Measurements from ENCODE around the gene PTPN2.

The PTPN2 gene

DNA sequence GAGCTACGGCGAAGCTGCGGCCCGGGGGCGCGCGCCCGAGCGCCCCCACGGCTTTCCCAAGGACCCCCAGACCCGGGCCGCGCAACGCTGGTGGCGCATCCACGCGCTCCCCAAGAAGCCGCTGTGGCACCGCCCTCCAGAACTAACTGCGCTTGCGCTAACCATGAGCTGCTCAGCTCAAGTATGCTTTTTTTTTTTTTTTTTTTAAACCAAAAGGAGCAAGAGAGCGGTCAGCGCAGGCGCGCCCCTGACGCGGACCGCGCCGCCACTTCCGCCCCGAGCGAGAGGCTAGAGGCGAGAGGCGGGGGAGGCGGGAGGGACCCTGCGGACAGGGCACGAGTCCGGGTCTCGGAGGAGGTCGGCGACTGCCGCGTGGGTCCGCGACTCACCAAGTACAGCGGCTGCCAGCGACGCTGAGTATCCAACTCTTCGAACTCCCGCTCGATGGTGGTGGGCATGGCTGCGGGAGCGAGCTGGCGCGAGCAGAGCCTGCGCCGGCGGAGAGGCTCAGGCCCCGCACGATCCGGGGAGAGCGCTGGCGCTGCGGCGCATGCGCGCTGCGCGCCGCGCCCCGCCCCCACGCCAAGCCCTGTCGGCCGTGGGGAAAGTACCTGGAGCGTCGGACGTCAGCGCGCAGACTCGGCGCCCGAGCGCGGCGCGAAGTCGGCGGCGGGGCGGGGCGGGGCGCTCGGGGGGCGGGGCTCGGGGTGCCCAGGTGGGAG lies at the start of gene PTPN2:
TSS of gene PTPN2 (minus strand) at position 554 of the 722 bp plus-strand sequence. CDS start at position 458, 96 bp downstream.
- Mint-ChIP-seq H3K9me3 (no peaks in the 10 kb centered on the region), H3K4me3 (peak within 1 kb of the TSS; percentile 93), H3K27me3 (ENCODE audit: low read depth) (no peaks in the 10 kb centered on the region), H3K27ac (peak within 1 kb of the TSS; percentile 95), H3K36me3 (ENCODE audit: low read depth) (peaks cover 8% of the 10 kb centered on the region), H3K4me1 (ENCODE audit: low read depth) (peaks cover 45% of the 10 kb centered on the region)
- peak; percentile 93 for DNase-seq (ENCODE audit: low spot score)

GRCh38 chr18:12933327-12933726 lies 49.3 kb upstream of the PTPN2 start:
- Mint-ChIP-seq H3K9me3 (no peaks in the 10 kb centered on the region), H3K4me1 (ENCODE audit: low read depth) (peaks cover 3% of the 10 kb centered on the region), H3K27ac (no peak overlapping the region), H3K4me3 (no peak overlapping the region), H3K27me3 (ENCODE audit: low read depth) (peaks cover 10% of the 10 kb centered on the region), H3K36me3 (ENCODE audit: low read depth) (no peaks in the 10 kb centered on the region)
- no peak for DNase-seq (ENCODE audit: low spot score)

- H3K9me3 Mint-ChIP-seq = no peaks in the 10 kb centered on the region
- no peak overlapping the region for H3K4me3 Mint-ChIP-seq
- H3K36me3 Mint-ChIP-seq (ENCODE audit: low read depth) = no peaks in the 10 kb centered on the region
- no peak overlapping the region for H3K27ac Mint-ChIP-seq
- peaks cover 3% of the 10 kb centered on the region for H3K4me1 Mint-ChIP-seq (ENCODE audit: low read depth)
- no peak for DNase-seq (ENCODE audit: low spot score)
- peaks cover 7% of the 10 kb centered on the region for H3K27me3 Mint-ChIP-seq (ENCODE audit: low read depth)
Measured at GRCh38 chr18:12930908-12931307, 46.9 kb upstream of the PTPN2 start.

- DNase-seq (ENCODE audit: low spot score) = no peak
- H3K36me3 Mint-ChIP-seq (ENCODE audit: low read depth) = no peaks in the 10 kb centered on the region
- no peak overlapping the region for H3K27ac Mint-ChIP-seq
- H3K4me1 Mint-ChIP-seq (ENCODE audit: low read depth) = peaks cover 3% of the 10 kb centered on the region
- peaks cover 7% of the 10 kb centered on the region for H3K27me3 Mint-ChIP-seq (ENCODE audit: low read depth)
- H3K9me3 Mint-ChIP-seq = no peaks in the 10 kb centered on the region
- H3K4me3 Mint-ChIP-seq = no peak overlapping the region
Measured at GRCh38 chr18:12930376-12930775, 46.3 kb upstream of the PTPN2 start.

- Mint-ChIP-seq H3K27ac (no peak overlapping the region), H3K4me3 (no peak overlapping the region), H3K36me3 (ENCODE audit: low read depth) (no peaks in the 10 kb centered on the region), H3K9me3 (no peaks in the 10 kb centered on the region), H3K4me1 (ENCODE audit: low read depth) (peaks cover 1% of the 10 kb centered on the region), H3K27me3 (ENCODE audit: low read depth) (peaks cover 6% of the 10 kb centered on the region)
- DNase-seq (ENCODE audit: low spot score) = no peak
Measured at GRCh38 chr18:12929477-12930083, 45.5 kb upstream of the PTPN2 start.

- no peaks in the 10 kb centered on the region for H3K36me3 Mint-ChIP-seq (ENCODE audit: low read depth)
- no peak overlapping the region for H3K27ac Mint-ChIP-seq
- no peaks in the 10 kb centered on the region for H3K9me3 Mint-ChIP-seq
- DNase-seq (ENCODE audit: low spot score) = no peak
- no peak overlapping the region for H3K4me3 Mint-ChIP-seq
- no peaks in the 10 kb centered on the region for H3K4me1 Mint-ChIP-seq (ENCODE audit: low read depth)
- peaks cover 5% of the 10 kb centered on the region for H3K27me3 Mint-ChIP-seq (ENCODE audit: low read depth)
Measured at GRCh38 chr18:12928641-12929040, 44.6 kb upstream of the PTPN2 start.

DNA sequence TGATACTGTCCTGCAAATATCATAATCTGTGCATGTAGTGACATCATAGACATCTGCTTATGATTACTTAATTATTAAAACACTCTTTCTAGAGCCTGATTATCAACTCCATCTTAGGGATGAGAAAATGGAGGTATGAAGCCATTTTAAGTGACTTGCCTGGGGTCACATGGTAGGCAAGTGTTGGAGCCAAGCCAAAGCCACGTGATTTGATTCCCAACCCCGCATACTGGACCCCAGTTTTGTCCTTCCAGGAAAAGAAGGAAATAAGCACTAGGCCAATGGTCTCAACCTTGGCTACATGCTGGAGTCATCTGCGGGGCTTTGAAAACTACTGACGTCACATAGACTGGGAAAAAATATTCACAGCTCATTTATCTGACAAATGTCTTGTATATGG lies 44.2 kb upstream of the PTPN2 start:
- Mint-ChIP-seq H3K27ac (no peak overlapping the region), H3K4me3 (no peak overlapping the region), H3K9me3 (no peaks in the 10 kb centered on the region), H3K27me3 (ENCODE audit: low read depth) (peaks cover 5% of the 10 kb centered on the region), H3K36me3 (ENCODE audit: low read depth) (no peaks in the 10 kb centered on the region), H3K4me1 (ENCODE audit: low read depth) (no peaks in the 10 kb centered on the region)
- DNase-seq (ENCODE audit: low spot score) = no peak

- Mint-ChIP-seq H3K27ac (no peak overlapping the region), H3K27me3 (ENCODE audit: low read depth) (peaks cover 2% of the 10 kb centered on the region)
- DNase-seq (ENCODE audit: low spot score) = no peak
Measured at GRCh38 chr18:12924616-12925015, 40.6 kb upstream of the PTPN2 start.

GRCh38 chr18:12922266-12922665 lies 38.2 kb upstream of the PTPN2 start:
- H3K4me1 Mint-ChIP-seq (ENCODE audit: low read depth) = peaks cover 12% of the 10 kb centered on the region
- peaks cover 2% of the 10 kb centered on the region for H3K27me3 Mint-ChIP-seq (ENCODE audit: low read depth)
- DNase-seq (ENCODE audit: low spot score) = no peak
- H3K27ac Mint-ChIP-seq = no peak overlapping the region
- H3K9me3 Mint-ChIP-seq = no peaks in the 10 kb centered on the region
- H3K36me3 Mint-ChIP-seq (ENCODE audit: low read depth) = no peaks in the 10 kb centered on the region
- H3K4me3 Mint-ChIP-seq = no peak overlapping the region

More at GRCh38 chr18:12924616-12925015, 40.6 kb upstream of the PTPN2 start:
- H3K36me3 Mint-ChIP-seq (ENCODE audit: low read depth) = no peaks in the 10 kb centered on the region
- peaks cover 11% of the 10 kb centered on the region for H3K4me1 Mint-ChIP-seq (ENCODE audit: low read depth)
- no peak overlapping the region for H3K4me3 Mint-ChIP-seq
- no peaks in the 10 kb centered on the region for H3K9me3 Mint-ChIP-seq

DNA sequence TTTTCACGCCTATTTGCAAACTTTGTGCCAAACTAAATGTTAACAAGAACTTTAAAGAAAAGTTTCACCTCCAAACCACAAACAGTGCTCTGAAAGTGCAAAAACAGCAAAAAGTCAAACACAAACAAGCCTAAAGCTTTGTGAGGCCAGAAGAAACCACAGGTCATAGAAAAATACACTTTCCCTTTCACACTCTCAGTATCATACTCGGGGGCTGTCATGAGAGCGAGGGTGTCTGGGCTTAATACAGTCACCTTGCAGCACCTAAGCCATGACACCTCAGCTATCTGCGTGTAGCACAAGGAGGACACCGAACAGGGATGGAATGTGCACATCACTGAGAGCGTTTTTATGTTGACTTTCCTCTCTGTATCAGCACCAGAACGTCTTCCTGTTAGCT lies 37.1 kb upstream of the PTPN2 start:
- Mint-ChIP-seq H3K4me3 (peak overlapping the region; percentile 4), H3K4me1 (ENCODE audit: low read depth) (peaks cover 12% of the 10 kb centered on the region), H3K27me3 (ENCODE audit: low read depth) (peaks cover 2% of the 10 kb centered on the region), H3K36me3 (ENCODE audit: low read depth) (no peaks in the 10 kb centered on the region), H3K27ac (no peak overlapping the region), H3K9me3 (no peaks in the 10 kb centered on the region)
- peak; percentile 20 for DNase-seq (ENCODE audit: low spot score)

DNA sequence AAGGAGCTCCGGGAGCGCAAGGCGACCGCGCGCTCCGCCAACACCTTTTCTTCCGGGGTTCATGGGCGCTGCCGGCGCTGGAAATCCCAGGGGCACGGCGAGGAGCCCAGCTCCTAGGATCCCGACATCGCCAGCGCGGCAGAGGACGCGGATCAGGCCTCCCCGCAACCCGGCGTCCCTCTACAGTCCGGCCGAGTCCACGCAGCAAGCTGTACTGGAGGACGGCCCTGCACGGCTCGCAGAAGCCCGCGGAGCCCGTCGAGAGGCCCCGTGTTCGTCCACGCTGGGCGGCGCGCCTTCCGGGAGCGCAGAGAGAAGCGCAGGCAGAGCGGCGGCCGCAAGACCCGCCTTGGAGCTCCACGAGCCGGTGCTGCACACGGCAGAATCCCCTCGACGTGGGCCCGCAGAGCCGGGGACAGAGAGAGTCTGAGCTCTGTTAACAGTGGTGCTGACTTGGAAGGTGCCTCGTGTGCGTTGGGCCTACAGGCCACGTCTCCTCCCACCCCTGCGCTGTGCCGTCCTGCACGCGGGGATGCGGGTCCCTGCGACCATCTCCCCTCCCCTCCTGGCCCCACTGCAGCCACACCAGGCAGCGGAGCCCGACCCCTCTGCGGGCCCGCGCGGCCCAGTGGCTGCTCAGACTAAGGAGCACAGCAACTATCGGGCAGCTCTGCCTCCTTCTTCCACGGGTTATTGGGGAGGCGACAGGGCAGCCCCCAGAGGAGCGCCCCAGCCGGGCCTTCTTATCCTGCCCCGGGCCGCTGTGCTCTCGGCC lies 28.1 kb upstream of the PTPN2 start:
- Mint-ChIP-seq H3K27me3 (ENCODE audit: low read depth) (peaks cover 17% of the 10 kb centered on the region), H3K4me3 (no peak overlapping the region), H3K36me3 (ENCODE audit: low read depth) (peaks cover 1% of the 10 kb centered on the region)

DNA sequence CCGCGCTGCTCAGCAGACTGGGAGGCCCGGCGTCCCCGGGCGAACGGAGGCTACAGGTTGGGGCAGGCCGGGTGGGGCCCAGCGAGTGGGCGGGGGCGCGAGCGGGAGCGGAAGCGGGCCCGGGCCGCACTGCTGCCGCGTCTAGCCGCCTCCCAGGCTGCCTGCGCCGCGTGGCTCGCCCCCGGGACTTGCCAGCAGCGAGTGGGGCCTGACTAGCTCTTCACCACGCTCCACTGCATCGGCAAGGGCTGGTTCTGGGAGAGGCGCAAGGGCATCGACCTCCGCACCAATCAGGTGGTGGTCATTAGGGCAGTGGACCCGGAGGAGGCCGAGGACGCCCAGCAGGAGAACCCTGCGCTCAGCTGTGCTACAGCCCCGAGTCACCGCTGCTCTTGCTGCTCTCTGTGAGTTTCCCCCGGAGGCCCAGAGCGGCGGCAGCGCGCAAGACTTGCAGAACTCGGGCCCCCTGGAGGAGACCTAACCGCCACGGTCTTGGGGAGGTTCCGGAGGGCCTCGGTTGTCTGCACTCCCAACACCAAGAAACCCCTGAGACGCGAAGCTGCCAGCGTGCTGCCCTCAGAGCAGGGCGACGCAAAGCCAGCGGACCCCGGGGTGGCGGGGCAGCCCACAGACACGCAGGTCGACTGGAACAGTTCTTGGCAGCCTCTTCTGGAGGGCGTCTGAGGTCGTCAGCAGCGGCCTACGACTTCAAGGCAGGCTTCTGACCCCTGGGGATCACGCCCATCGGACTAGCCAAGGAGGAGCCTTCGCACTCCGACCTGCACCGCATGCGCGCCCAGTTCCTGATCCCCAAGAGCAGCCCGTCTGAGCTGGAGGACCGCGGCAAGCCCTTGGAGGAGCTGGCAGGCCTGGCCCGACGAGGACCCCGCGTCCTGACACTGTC lies 27.2 kb upstream of the PTPN2 start:
- Mint-ChIP-seq H3K9me3 (no peaks in the 10 kb centered on the region), H3K4me3 (peak overlapping the region; percentile 48), H3K27ac (no peak overlapping the region), H3K36me3 (ENCODE audit: low read depth) (peaks cover 1% of the 10 kb centered on the region), H3K27me3 (ENCODE audit: low read depth) (peaks cover 18% of the 10 kb centered on the region), H3K4me1 (ENCODE audit: low read depth) (peaks cover 5% of the 10 kb centered on the region)
- peak; percentile 49 for DNase-seq (ENCODE audit: low spot score)

More for the DNA sequence above, 28.1 kb upstream of the PTPN2 start:
- Mint-ChIP-seq H3K9me3 (no peaks in the 10 kb centered on the region), H3K4me1 (ENCODE audit: low read depth) (peaks cover 5% of the 10 kb centered on the region), H3K27ac (no peak overlapping the region)
- no peak for DNase-seq (ENCODE audit: low spot score)

- no peak for DNase-seq (ENCODE audit: low spot score)
- Mint-ChIP-seq H3K9me3 (no peaks in the 10 kb centered on the region), H3K36me3 (ENCODE audit: low read depth) (peaks cover 1% of the 10 kb centered on the region), H3K27ac (no peak overlapping the region), H3K27me3 (ENCODE audit: low read depth) (peaks cover 18% of the 10 kb centered on the region), H3K4me3 (no peak overlapping the region), H3K4me1 (ENCODE audit: low read depth) (peaks cover 12% of the 10 kb centered on the region)
Measured at GRCh38 chr18:12908706-12909105, 24.7 kb upstream of the PTPN2 start.

Data from T-helper 2 cell treated with Interferon-gamma antibody and Interleukin-4, amounts not matched to agents 5 μg/mL and 100 μg/mL, for 36 hours (primary cell).